22Rv1 (cell line): ENCODE data around the gene CPSF4.

Experiments used
- CTCF ChIP-seq: fragments of 450-650 bp; IDR thresholded peaks from 2 replicates; pipeline ENCODE4 v1.5.1; 2017; ENCODE audit warnings: mild to moderate bottlenecking
- ZFX ChIP-seq: fragments of 450-650 bp; IDR thresholded peaks from 2 replicates; pipeline ENCODE4 v1.6.1; 2017; ENCODE audit warnings: antibody characterized with exemption, borderline replicate concordance

DNA sequence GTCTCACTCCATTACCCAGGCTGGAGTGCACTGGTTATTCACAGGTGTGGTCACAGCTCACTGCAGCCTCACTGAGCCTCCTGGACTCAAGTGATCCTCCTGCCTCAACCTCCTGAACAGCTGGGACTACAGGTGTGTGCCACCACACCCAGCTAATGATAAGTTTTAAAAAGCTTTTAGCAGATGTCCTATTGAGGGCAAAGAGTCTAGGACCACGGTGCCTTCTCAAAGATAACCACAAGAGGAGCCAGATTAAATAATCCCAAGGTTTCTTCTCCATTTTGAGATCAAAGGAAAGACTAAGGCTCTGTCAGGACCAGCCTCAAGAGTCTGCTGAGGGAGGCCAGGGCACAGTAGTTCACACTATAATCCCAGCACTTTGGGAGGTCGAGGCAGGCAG lies 22.5 kb downstream of the CPSF4 start:
- TF ChIP-seq CTCF: no peak; the same call in 1 of the 2 replicates
- TF ChIP-seq ZFX: no peak
